Osteocyte (in vitro differentiated cells): ENCODE measurements around the gene ZNF837. TPM values are rescaled to one million over a fixed set of nuclear protein-coding genes. Genes with fewer than 3 reads are reported as not detected.

ENCODE experiments used
- DNase-seq: peaks from one replicate; pipeline ENCODE4 v3.0.0; 2021; ENCODE audit warnings: mixed read lengths; ENCODE audit not compliant: unreplicated experiment; ENCODE audit errors: extremely low spot score
- H3K27ac Mint-ChIP-seq: one replicate; pipeline ENCODE4 v1.8.0; 2021; ENCODE audit warnings: mild to moderate bottlenecking, mixed read lengths; ENCODE audit not compliant: unreplicated experiment
- H3K27me3 Mint-ChIP-seq: one replicate; pipeline ENCODE4 v1.8.0; 2021; ENCODE audit warnings: mixed read lengths; ENCODE audit not compliant: unreplicated experiment
- H3K36me3 Mint-ChIP-seq: one replicate; pipeline ENCODE4 v1.8.0; 2021; ENCODE audit warnings: mixed read lengths; ENCODE audit not compliant: unreplicated experiment
- H3K4me1 Mint-ChIP-seq: one replicate; pipeline ENCODE4 v1.8.0; 2021; ENCODE audit warnings: mixed read lengths; ENCODE audit not compliant: unreplicated experiment
- H3K4me3 Mint-ChIP-seq: one replicate; pipeline ENCODE4 v1.8.0; 2021; ENCODE audit warnings: mild to moderate bottlenecking, moderate library complexity, mixed read lengths; ENCODE audit not compliant: unreplicated experiment
- H3K9me3 Mint-ChIP-seq: one replicate; pipeline ENCODE4 v1.8.0; 2021; ENCODE audit warnings: mixed read lengths; ENCODE audit not compliant: unreplicated experiment
- CTCF ChIP-seq: fragments of 200-600 bp; sonication (generic); IDR thresholded peaks from 2 replicates; pipeline ENCODE4 v1.5.0; 2021; ENCODE audit warnings: antibody characterized with exemption, mild to moderate bottlenecking, moderate library complexity
- total RNA-seq: library from RNA; stranded (reverse); gene quantifications from 2 replicates; pipeline ENCODE4 v1.2.1, GENCODE V29; 2021

Gene ZNF837
- total RNA-seq, 1 donor from 2014 or later = 3.0 TPM

DNA sequence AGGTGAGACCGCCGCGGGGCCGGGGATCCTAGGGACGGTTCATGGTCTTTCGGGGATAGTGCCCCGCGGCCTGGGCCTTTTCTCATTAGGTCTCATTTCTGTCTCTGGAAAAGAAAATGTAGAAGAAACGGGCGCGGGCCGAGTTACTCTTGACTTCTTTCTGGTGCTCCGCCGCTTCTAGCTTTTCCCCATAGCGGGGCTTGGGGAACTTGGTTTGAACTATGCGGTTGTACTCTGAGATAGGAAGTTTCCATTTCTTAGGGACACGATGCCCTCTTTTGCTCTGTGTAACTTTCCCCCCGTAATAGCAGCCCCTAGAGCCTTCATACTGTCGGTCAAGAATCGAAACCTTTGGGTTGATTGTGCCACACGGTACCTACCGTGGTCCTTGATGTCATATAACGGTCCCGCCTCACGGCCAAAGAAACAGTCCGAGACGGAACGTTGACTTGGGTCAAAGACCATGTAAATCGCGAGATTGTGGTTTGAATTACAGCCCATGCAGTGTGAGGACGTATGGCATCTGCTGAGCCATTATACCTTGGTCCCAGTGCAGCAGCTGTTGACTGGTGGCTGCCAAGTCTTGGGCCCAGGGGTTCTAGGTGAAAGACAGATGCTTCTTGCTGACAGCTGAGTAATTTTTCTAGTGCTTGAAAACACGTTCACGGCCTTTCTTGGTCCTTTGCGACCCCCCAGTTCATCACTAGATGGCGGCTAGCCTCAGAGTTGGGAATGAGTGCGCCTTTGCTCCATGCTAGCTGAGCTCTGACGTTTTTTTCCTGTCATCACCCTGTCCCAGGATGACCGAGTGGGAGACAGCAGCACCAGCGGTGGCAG is 6.7 kb upstream of the ZNF837 start:
- peak overlapping the region; percentile 91 for H3K4me3 Mint-ChIP-seq
- peak overlapping the region; percentile 99 for H3K27ac Mint-ChIP-seq
- H3K4me1 Mint-ChIP-seq = peaks cover 34% of the 10 kb centered on the region
- H3K36me3 Mint-ChIP-seq = peaks cover 19% of the 10 kb centered on the region
- no peaks in the 10 kb centered on the region for H3K9me3 Mint-ChIP-seq
- H3K27me3 Mint-ChIP-seq = no peaks in the 10 kb centered on the region
- DNase-seq = no peak
- TF ChIP-seq CTCF = no peak

GRCh38 chr19:58386576-58387337 is 5.9 kb upstream of the ZNF837 start, which contains the start of gene RPS5:
RPS5 (plus strand) TSS chr19:58387269; CDS start chr19:58388138, 869 bp downstream.
- peak; percentile 98 for DNase-seq
- peaks cover 38% of the 10 kb centered on the region for H3K4me1 Mint-ChIP-seq
- H3K36me3 Mint-ChIP-seq = peaks cover 18% of the 10 kb centered on the region
- TF ChIP-seq CTCF = no peak
- no peaks in the 10 kb centered on the region for H3K27me3 Mint-ChIP-seq
- peak within 1 kb of the TSS; percentile 91 for H3K4me3 Mint-ChIP-seq
- H3K9me3 Mint-ChIP-seq = no peaks in the 10 kb centered on the region
- H3K27ac Mint-ChIP-seq = peak within 1 kb of the TSS; percentile 99

GRCh38 chr19:58385891-58386575 is 5.2 kb upstream of the ZNF837 start:
- TF ChIP-seq CTCF = no peak
- Mint-ChIP-seq H3K27ac (peak overlapping the region; percentile 99), H3K4me1 (peaks cover 42% of the 10 kb centered on the region), H3K36me3 (peaks cover 18% of the 10 kb centered on the region), H3K4me3 (peak overlapping the region; percentile 91), H3K9me3 (no peaks in the 10 kb centered on the region), H3K27me3 (no peaks in the 10 kb centered on the region)
- no peak for DNase-seq

DNA sequence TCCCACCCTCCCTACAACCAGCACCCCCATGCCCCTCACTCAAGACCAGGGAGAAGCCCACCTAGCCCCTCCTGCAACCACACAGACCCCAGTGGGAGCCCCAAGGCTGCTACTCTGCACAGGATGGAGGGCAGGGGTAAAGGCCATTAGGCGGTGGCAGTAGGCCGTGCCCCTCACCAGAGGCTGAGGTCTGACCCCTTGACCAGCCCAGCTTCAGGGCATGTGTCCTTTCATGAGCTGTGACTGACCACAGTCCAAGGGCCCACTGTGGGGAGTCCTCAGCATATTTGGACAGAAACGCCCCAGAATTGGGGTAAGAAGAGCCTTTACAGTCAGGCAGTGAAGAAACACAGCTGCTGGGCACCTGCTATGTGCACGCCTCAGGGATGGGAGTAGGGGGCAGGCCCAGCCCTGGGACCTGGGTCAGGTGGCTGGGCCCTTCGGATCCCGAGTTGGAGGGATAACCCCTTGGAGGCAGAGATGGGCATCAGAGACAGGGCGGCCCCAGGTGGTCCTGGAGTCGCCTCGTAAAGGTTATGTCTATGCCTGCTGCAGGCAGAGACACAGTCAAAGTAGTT is 4.6 kb upstream of the ZNF837 start:
- TF ChIP-seq CTCF = no peak
- H3K9me3 Mint-ChIP-seq = no peaks in the 10 kb centered on the region
- peaks cover 43% of the 10 kb centered on the region for H3K4me1 Mint-ChIP-seq

More for the DNA sequence above, 4.6 kb upstream of the ZNF837 start:
- no peaks in the 10 kb centered on the region for H3K27me3 Mint-ChIP-seq
- H3K27ac Mint-ChIP-seq = peak overlapping the region; percentile 99
- no peak for DNase-seq
- H3K4me3 Mint-ChIP-seq = peak overlapping the region; percentile 91
- peaks cover 13% of the 10 kb centered on the region for H3K36me3 Mint-ChIP-seq
